PFSK-1 (cell line): ENCODE measurements around the gene EIF4ENIF1.

Experiments
- FOXP2 ChIP-seq: optimal IDR thresholded peaks from 2 replicates; pipeline ENCODE3; 2011; ENCODE audit warnings: borderline replicate concordance, control low read depth, inconsistent platforms; ENCODE audit not compliant: insufficient read depth; ENCODE audit errors: extremely low read length, extremely low read depth
- POLR2AphosphoS5 ChIP-seq: IDR thresholded peaks from 2 replicates; pipeline ENCODE4 v1.6.1; 2012; ENCODE audit warnings: low read depth, mild to moderate bottlenecking, control low read depth, low read length, moderate library complexity
- TAF1 ChIP-seq: IDR thresholded peaks from 2 replicates; pipeline ENCODE4 v1.6.1; 2012; ENCODE audit warnings: low read length, control low read depth, borderline replicate concordance; ENCODE audit not compliant: insufficient read depth
- TF ChIP-seq, protein P1 (sequence below), 2 experiments: IDR thresholded peaks; 2 replicates each; pipeline versions ENCODE4 v1.6.1 to v1.8.0; 2011 to 2012; ENCODE audit warnings: low read depth in 2 of 2, low read length in 2 of 2, control low read depth in 1 of 2, inconsistent platforms in 1 of 2, mild to moderate bottlenecking in 1 of 2, moderate library complexity in 1 of 2; ENCODE audit not compliant: insufficient read depth in 1 of 2

DNA sequence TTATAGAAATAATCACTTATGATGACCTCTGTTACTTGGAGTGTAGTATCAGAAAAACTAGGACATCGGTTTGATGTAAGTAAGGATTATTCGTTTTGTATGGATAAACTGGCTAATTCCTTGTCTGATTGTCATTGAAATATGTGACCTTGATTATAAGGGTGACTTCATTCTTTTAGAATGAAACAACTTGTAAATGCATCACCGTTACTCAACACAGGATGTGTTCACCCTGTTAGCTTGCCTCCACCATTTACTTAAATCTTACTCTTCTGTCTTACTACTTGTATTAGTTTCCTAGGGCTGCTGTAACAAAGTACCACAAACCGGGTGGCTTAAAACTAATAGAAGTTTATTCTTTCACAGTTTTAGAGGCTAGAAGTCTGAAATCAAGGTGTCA is 14.6 kb upstream of the EIF4ENIF1 start:
- TF ChIP-seq POLR2AphosphoS5 (no peak), TAF1 (no peak), FOXP2 (no peak)
- TF ChIP-seq, protein P1, sequence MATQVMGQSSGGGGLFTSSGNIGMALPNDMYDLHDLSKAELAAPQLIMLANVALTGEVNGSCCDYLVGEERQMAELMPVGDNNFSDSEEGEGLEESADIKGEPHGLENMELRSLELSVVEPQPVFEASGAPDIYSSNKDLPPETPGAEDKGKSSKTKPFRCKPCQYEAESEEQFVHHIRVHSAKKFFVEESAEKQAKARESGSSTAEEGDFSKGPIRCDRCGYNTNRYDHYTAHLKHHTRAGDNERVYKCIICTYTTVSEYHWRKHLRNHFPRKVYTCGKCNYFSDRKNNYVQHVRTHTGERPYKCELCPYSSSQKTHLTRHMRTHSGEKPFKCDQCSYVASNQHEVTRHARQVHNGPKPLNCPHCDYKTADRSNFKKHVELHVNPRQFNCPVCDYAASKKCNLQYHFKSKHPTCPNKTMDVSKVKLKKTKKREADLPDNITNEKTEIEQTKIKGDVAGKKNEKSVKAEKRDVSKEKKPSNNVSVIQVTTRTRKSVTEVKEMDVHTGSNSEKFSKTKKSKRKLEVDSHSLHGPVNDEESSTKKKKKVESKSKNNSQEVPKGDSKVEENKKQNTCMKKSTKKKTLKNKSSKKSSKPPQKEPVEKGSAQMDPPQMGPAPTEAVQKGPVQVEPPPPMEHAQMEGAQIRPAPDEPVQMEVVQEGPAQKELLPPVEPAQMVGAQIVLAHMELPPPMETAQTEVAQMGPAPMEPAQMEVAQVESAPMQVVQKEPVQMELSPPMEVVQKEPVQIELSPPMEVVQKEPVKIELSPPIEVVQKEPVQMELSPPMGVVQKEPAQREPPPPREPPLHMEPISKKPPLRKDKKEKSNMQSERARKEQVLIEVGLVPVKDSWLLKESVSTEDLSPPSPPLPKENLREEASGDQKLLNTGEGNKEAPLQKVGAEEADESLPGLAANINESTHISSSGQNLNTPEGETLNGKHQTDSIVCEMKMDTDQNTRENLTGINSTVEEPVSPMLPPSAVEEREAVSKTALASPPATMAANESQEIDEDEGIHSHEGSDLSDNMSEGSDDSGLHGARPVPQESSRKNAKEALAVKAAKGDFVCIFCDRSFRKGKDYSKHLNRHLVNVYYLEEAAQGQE (IDR thresholded peaks at IDR 0.05; ENCODE audit: insufficient read depth in 1 of 2, low read depth in 2 of 2, low read length in 2 of 2): no peak
